Trophoblast cell (in vitro differentiated cells and primary cell): ENCODE measurements around the gene CALN1.
A peak's percentile ranks its signal among the peaks of the same experiment; 100 is the strongest.

ENCODE experiments used
- DNase-seq, 2 donors: peaks; one replicate each; pipeline ENCODE4 v3.0.0-alpha.2; 2016
- H2AFZ ChIP-seq: 2 replicates; pipeline ENCODE4 v1.6.1; 2013; ENCODE audit warnings: low read length, moderate library complexity, mild to moderate bottlenecking; ENCODE audit not compliant: insufficient read depth, poor library complexity
- H2AK5ac ChIP-seq: 2 replicates; pipeline ENCODE4 v1.6.1; 2013; ENCODE audit warnings: mild to moderate bottlenecking, low read length
- H2BK120ac ChIP-seq: 2 replicates; pipeline ENCODE4 v1.6.1; 2013; ENCODE audit warnings: low read length, mild to moderate bottlenecking, moderate library complexity; ENCODE audit not compliant: insufficient read depth, poor library complexity
- H2BK12ac ChIP-seq: 2 replicates; pipeline ENCODE4 v1.6.1; 2013; ENCODE audit warnings: mild to moderate bottlenecking, low read length, moderate library complexity
- H2BK5ac ChIP-seq: 2 replicates; pipeline ENCODE4 v1.6.1; 2013; ENCODE audit warnings: low read length, low read depth, moderate library complexity, mild to moderate bottlenecking; ENCODE audit not compliant: poor library complexity
- H3K14ac ChIP-seq: 2 replicates; pipeline ENCODE4 v1.6.1; 2013; ENCODE audit warnings: mild to moderate bottlenecking, low read length
- H3K18ac ChIP-seq: 2 replicates; pipeline ENCODE4 v1.6.1; 2013; ENCODE audit warnings: mild to moderate bottlenecking, low read length
- H3K23ac ChIP-seq: 2 replicates; pipeline ENCODE4 v1.6.1; 2013; ENCODE audit warnings: low read length
- H3K27ac ChIP-seq: 2 replicates; pipeline ENCODE4 v1.5.1; 2013; ENCODE audit warnings: low read depth, mild to moderate bottlenecking, inconsistent platforms, low read length, moderate library complexity
- H3K27me3 ChIP-seq: 2 replicates; pipeline ENCODE4 v1.6.1; 2013; ENCODE audit warnings: inconsistent platforms, mild to moderate bottlenecking, low read length, moderate library complexity; ENCODE audit not compliant: insufficient read depth
- H3K36me3 ChIP-seq, 2 experiments: 1 replicate in 1 of 2; 2 replicates in 1 of 2; pipeline ENCODE4 v1.6.1; 2013; ENCODE audit warnings: low read length in 2 of 2, mild to moderate bottlenecking in 2 of 2, moderate library complexity in 1 of 2; ENCODE audit not compliant: insufficient read depth in 2 of 2, control insufficient read depth in 1 of 2
- H3K4ac ChIP-seq: 2 replicates; pipeline ENCODE4 v1.6.1; 2013; ENCODE audit warnings: low read depth, mild to moderate bottlenecking, low read length, moderate library complexity
- H3K4me1 ChIP-seq, 2 experiments: 1 replicate in 1 of 2; 2 replicates in 1 of 2; pipeline ENCODE4 v1.6.1; 2013; ENCODE audit warnings: low read length in 2 of 2, mild to moderate bottlenecking in 2 of 2, moderate library complexity in 1 of 2; ENCODE audit not compliant: insufficient read depth in 2 of 2, control insufficient read depth in 1 of 2
- H3K4me2 ChIP-seq: 2 replicates; pipeline ENCODE4 v1.6.1; 2013; ENCODE audit warnings: inconsistent platforms, mild to moderate bottlenecking, low read length, moderate library complexity
- H3K4me3 ChIP-seq: 2 replicates; pipeline ENCODE4 v1.5.1; 2013; ENCODE audit warnings: mild to moderate bottlenecking, low read depth, low read length, inconsistent platforms
- H3K79me1 ChIP-seq: one replicate; pipeline ENCODE4 v1.6.1; 2013; ENCODE audit warnings: low read length
- H3K79me2 ChIP-seq: 2 replicates; pipeline ENCODE4 v1.6.1; 2013; ENCODE audit warnings: low read length, mild to moderate bottlenecking; ENCODE audit not compliant: control insufficient read depth, insufficient read depth, poor library complexity
- H3K9ac ChIP-seq: 2 replicates; pipeline ENCODE4 v1.6.1; 2013; ENCODE audit warnings: mild to moderate bottlenecking, low read length
- H3K9me3 ChIP-seq: 2 replicates; pipeline ENCODE4 v1.6.1; 2013; ENCODE audit warnings: low read depth, mild to moderate bottlenecking, control low read depth, inconsistent platforms, low read length; ENCODE audit not compliant: insufficient read depth
- H4K12ac ChIP-seq: 2 replicates; pipeline ENCODE4 v1.6.1; 2013; ENCODE audit warnings: low read depth, mild to moderate bottlenecking, low read length, moderate library complexity
- H4K8ac ChIP-seq: 2 replicates; pipeline ENCODE4 v1.6.1; 2013; ENCODE audit warnings: low read depth, mild to moderate bottlenecking, low read length, moderate library complexity
- H4K91ac ChIP-seq: one replicate; pipeline ENCODE4 v1.6.1; 2013; ENCODE audit warnings: low read depth, mild to moderate bottlenecking, low read length, moderate library complexity
- WGBS: extraction: QIAGEN DNeasy Blood & Tissue Kit; methylation state at CpG from one replicate; pipeline ENCODE4 v1.1.7; 2013; ENCODE audit warnings: missing lambda C conversion rate; ENCODE audit not compliant: insufficient read length, insufficient coverage; ENCODE audit errors: extremely low coverage; 5-methylcytosine and 5-hydroxymethylcytosine counted together

The CALN1 gene

DNA sequence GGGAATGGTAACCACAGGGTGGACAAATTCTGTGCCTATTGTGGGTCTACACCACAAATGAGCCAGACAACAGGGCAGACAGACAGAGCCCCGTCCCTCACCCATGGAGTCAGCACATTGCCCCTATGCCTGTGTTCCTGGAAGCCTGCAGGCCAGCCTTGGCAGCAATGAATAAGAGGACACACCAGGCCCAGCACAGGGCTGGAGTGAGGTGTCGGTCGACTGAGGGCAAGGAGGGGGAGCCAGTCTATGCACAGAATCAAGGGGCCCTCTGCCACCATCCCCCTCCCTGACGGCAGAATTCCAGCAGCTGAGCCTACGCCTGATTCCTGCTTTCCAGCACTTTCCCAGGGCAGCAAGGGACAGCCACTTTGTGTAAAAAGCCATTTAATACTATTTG is 98.2 kb downstream of the CALN1 start:
- Histone ChIP-seq H3K18ac (no peak overlapping the region), H3K27me3 (no peaks in the 10 kb centered on the region), H3K79me2 (no peaks in the 10 kb centered on the region), H3K79me1 (no peaks in the 10 kb centered on the region), H3K9ac (no peak overlapping the region), H3K4me1 (no peaks in the 10 kb centered on the region), H2AFZ (no peak overlapping the region), H4K8ac (no peak overlapping the region), H2BK12ac (no peak overlapping the region), H2AK5ac (no peak overlapping the region), H3K27ac (no peak overlapping the region), H2BK120ac (no peak overlapping the region), H3K14ac (no peak overlapping the region), H3K4ac (no peak overlapping the region), H3K36me3 (no peaks in the 10 kb centered on the region), H3K4me2 (no peak overlapping the region), H3K23ac (no peak overlapping the region), H4K12ac (no peak overlapping the region), H3K4me3 (no peak overlapping the region), H3K9me3 (no peaks in the 10 kb centered on the region), H2BK5ac (no peak overlapping the region), H4K91ac (no peak overlapping the region)
- WGBS: no CpG with 5 or more reads among the region's 5 CpGs
- DNase-seq: no peak

DNA sequence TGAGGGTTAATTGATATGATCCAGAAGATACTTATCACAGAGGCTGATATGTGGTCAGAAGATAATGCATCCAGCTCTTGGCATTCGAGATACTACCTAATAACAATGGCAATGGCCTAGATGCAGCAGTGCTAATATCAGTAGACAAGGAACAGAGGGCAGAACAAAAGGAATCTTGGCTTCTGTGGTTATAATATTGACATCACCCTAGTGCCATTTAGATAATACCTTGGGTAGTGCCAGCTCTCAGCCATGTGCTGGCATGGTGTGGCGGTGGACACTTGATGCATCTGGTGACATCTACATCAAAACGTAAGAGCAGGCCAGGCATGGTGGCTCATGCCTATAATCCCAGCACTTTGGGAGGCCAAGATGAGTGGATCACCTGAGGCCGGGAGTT is 101.8 kb downstream of the CALN1 start:
- no peak for DNase-seq
- Histone ChIP-seq H3K36me3 (no peaks in the 10 kb centered on the region), H2BK120ac (no peak overlapping the region), H3K14ac (no peak overlapping the region), H3K23ac (no peak overlapping the region), H3K4me1 (no peaks in the 10 kb centered on the region), H3K4ac (no peak overlapping the region), H3K79me1 (no peaks in the 10 kb centered on the region), H4K91ac (no peak overlapping the region), H3K9ac (no peak overlapping the region), H3K4me3 (no peak overlapping the region), H4K8ac (no peak overlapping the region), H3K79me2 (no peaks in the 10 kb centered on the region), H3K9me3 (no peaks in the 10 kb centered on the region), H3K27ac (no peak overlapping the region), H3K18ac (no peak overlapping the region), H2AFZ (no peak overlapping the region), H2BK12ac (no peak overlapping the region), H3K27me3 (no peaks in the 10 kb centered on the region), H4K12ac (no peak overlapping the region), H3K4me2 (no peak overlapping the region), H2BK5ac (no peak overlapping the region), H2AK5ac (no peak overlapping the region)
- no CpG with 5 or more reads among the region's 4 CpGs for WGBS

DNA sequence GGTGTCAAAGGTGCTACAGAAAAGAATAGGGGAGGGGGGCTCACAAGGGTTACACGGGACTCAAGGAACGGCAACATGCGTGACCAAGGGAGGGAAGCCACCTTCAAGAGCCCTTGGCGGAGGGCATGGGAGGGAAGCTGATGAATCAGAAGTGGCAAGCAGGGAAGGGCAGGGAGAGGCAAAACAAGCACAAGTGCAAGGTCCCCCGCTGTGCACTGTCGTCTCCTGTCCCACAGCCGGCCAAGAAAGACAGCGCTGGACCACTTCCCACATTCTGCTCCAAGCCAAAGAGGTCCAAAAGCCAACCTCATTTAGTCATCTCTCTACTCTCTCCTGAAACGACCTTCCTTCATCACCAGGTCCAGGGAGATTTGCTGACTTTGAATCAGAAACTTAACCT is 102.7 kb downstream of the CALN1 start:
- H3K4ac ChIP-seq: no peak overlapping the region
- no peak overlapping the region for H4K8ac ChIP-seq
- no peaks in the 10 kb centered on the region for H3K9me3 ChIP-seq
- no peak overlapping the region for H3K4me2 ChIP-seq
- no peak overlapping the region for H3K23ac ChIP-seq
- H3K9ac ChIP-seq: no peak overlapping the region
- H2AK5ac ChIP-seq: no peak overlapping the region
- no CpG with 5 or more reads among the region's 9 CpGs for WGBS
- no peaks in the 10 kb centered on the region for H3K79me2 ChIP-seq
- H4K91ac ChIP-seq: no peak overlapping the region
- H3K18ac ChIP-seq: no peak overlapping the region
- no peaks in the 10 kb centered on the region for H3K4me1 ChIP-seq
- H4K12ac ChIP-seq: no peak overlapping the region
- H3K4me3 ChIP-seq: peak overlapping the region; percentile 3
- no peak overlapping the region for H2AFZ ChIP-seq
- no peak for DNase-seq
- H2BK120ac ChIP-seq: no peak overlapping the region
- no peaks in the 10 kb centered on the region for H3K79me1 ChIP-seq
- no peaks in the 10 kb centered on the region for H3K36me3 ChIP-seq
- no peak overlapping the region for H2BK12ac ChIP-seq
- H2BK5ac ChIP-seq: no peak overlapping the region
- no peaks in the 10 kb centered on the region for H3K27me3 ChIP-seq
- H3K14ac ChIP-seq: no peak overlapping the region
- no peak overlapping the region for H3K27ac ChIP-seq

DNA sequence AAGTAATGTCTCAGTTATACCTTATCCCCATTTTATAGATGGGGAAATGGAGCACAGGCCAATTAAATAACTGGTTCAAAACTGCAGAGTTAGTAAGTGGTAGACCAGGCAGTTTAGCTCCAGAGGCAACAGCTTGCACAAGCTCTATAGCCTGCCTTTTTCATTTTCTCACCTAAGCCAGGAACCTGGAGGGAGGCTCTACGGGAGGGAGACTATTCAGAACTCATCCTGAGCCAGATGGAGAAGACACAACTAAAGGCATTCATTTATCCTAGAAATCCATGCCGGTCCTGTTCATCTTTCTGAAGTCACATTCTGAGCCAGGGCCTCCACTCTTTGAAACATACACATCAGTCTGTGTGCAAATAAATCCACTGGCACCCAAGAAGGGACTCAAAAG is 103.2 kb downstream of the CALN1 start:
- Histone ChIP-seq H3K79me1 (no peaks in the 10 kb centered on the region), H3K36me3 (no peaks in the 10 kb centered on the region), H4K8ac (no peak overlapping the region), H3K4ac (no peak overlapping the region), H2BK5ac (no peak overlapping the region), H2AK5ac (no peak overlapping the region), H3K23ac (no peak overlapping the region), H2BK12ac (no peak overlapping the region), H3K27ac (no peak overlapping the region), H3K9ac (no peak overlapping the region), H2BK120ac (no peak overlapping the region), H3K4me2 (no peak overlapping the region), H2AFZ (no peak overlapping the region), H3K9me3 (no peaks in the 10 kb centered on the region), H4K12ac (no peak overlapping the region), H3K79me2 (no peaks in the 10 kb centered on the region), H3K14ac (no peak overlapping the region), H3K4me1 (no peaks in the 10 kb centered on the region), H4K91ac (no peak overlapping the region), H3K4me3 (no peak overlapping the region), H3K18ac (no peak overlapping the region), H3K27me3 (no peaks in the 10 kb centered on the region)
- no CpG with 5 or more reads among the region's 2 CpGs for WGBS
- DNase-seq: no peak
